Neural cell (in vitro differentiated cells): Measurements from ENCODE around the gene FHL3. TPM values are rescaled to one million over a fixed set of nuclear protein-coding genes. Genes with fewer than 3 reads are reported as not detected.
"Not testable (repeated sequence)": the region's sequence is repeated elsewhere in the genome, so short reads cannot be mapped to it uniquely, and the experiment has no call there.

ENCODE experiments used
- H2AFZ ChIP-seq: fragments of 200-600, 300-800 bp; sonication (generic), shearing (Covaris generic); 2 replicates; pipeline ENCODE4 v1.6.0; 2014; ENCODE audit warnings: low read depth, mild to moderate bottlenecking, antibody characterized with exemption, low read length, moderate library complexity
- H3F3A ChIP-seq: fragments of 200-600 bp; shearing (Covaris generic); 2 replicates; pipeline ENCODE4 v1.6.1; 2016; ENCODE audit warnings: mild to moderate bottlenecking, moderate library complexity, mixed read lengths, antibody characterized with exemption, low read length; ENCODE audit not compliant: insufficient read depth, poor library complexity, severe bottlenecking
- H3K27ac ChIP-seq: fragments of 200-600, 300-800 bp; sonication (generic), shearing (Covaris generic); 2 replicates; pipeline ENCODE4 v1.5.1; 2014; ENCODE audit warnings: mild to moderate bottlenecking, low read length, moderate library complexity
- H3K27me3 ChIP-seq: fragments of 300-800, 200-600 bp; sonication (generic), shearing (Covaris generic); 2 replicates; pipeline ENCODE4 v1.6.0; 2014; ENCODE audit warnings: mild to moderate bottlenecking, low read depth, low read length, moderate library complexity; ENCODE audit not compliant: insufficient read depth
- H3K36me3 ChIP-seq: fragments of 300-800, 200-600 bp; sonication (generic), shearing (Covaris generic); 2 replicates; pipeline ENCODE4 v1.5.1; 2014; ENCODE audit warnings: mild to moderate bottlenecking, antibody characterized with exemption, low read length, moderate library complexity; ENCODE audit not compliant: insufficient read depth
- H3K4me2 ChIP-seq: fragments of 300-800, 200-600 bp; sonication (generic), shearing (Covaris generic); 2 replicates; pipeline ENCODE4 v1.6.0; 2014; ENCODE audit warnings: mild to moderate bottlenecking, low read length
- H3K4me3 ChIP-seq: fragments of 300-800, 200-600 bp; sonication (generic), shearing (Covaris generic); 2 replicates; pipeline ENCODE4 v1.5.1; 2014; ENCODE audit warnings: mild to moderate bottlenecking, low read length, moderate library complexity
- H3K79me2 ChIP-seq: fragments of 200-600 bp; shearing (Covaris generic); replicated peaks from 2 replicates; pipeline ENCODE4 v1.6.0; 2014; ENCODE audit warnings: mild to moderate bottlenecking, low read length, moderate library complexity; ENCODE audit not compliant: insufficient read depth
- H3K9ac ChIP-seq: fragments of 300-800, 200-600 bp; sonication (generic), shearing (Covaris generic); 2 replicates; pipeline ENCODE4 v1.6.1; 2016; ENCODE audit warnings: mild to moderate bottlenecking, low read length, mixed read lengths
- H3K9me2 ChIP-seq: fragments of 200-600 bp; shearing (Covaris generic); 2 replicates; pipeline ENCODE4 v1.6.1; 2016; ENCODE audit warnings: mild to moderate bottlenecking, low read length, mixed read lengths; ENCODE audit not compliant: insufficient read depth
- H3K9me3 ChIP-seq: fragments of 200-600, 300-800 bp; sonication (generic), shearing (Covaris generic); 2 replicates; pipeline ENCODE4 v1.6.1; 2016; ENCODE audit warnings: mild to moderate bottlenecking, mixed run types, low read length, moderate library complexity, mixed read lengths
- H4K20me1 ChIP-seq: fragments of 200-600 bp; shearing (Covaris generic); 2 replicates; pipeline ENCODE4 v1.6.1; 2016; ENCODE audit warnings: mild to moderate bottlenecking, mixed run types; ENCODE audit not compliant: insufficient read depth
- CTCF ChIP-seq: fragments of 450-650 bp; IDR thresholded peaks from 2 replicates; pipeline ENCODE4 v1.5.1; 2014; ENCODE audit warnings: antibody characterized with exemption, mild to moderate bottlenecking, moderate library complexity; ENCODE audit not compliant: poor library complexity, severe bottlenecking
- EP300 ChIP-seq: fragments of 450-650 bp; conservative IDR thresholded peaks from 2 replicates; pipeline ENCODE4 v1.6.1; 2014; ENCODE audit warnings: antibody characterized with exemption, mild to moderate bottlenecking, moderate library complexity; ENCODE audit not compliant: poor library complexity, severe bottlenecking
- EZH2 ChIP-seq: fragments of 200-600, 300-800 bp; shearing (Covaris generic), sonication (generic); IDR thresholded peaks from 2 replicates; pipeline ENCODE4 v1.6.1; 2014; ENCODE audit warnings: antibody characterized with exemption, low read length, borderline replicate concordance, mild to moderate bottlenecking; ENCODE audit not compliant: insufficient read depth, poor library complexity, severe bottlenecking
- MXI1 ChIP-seq: fragments of 450-650 bp; conservative IDR thresholded peaks from 2 replicates; pipeline ENCODE4 v1.6.1; 2014; ENCODE audit warnings: antibody characterized with exemption, mild to moderate bottlenecking; ENCODE audit not compliant: poor library complexity, severe bottlenecking
- POLR2AphosphoS5 ChIP-seq: IDR thresholded peaks from 2 replicates; pipeline ENCODE4 v1.6.1; 2012
- RAD21 ChIP-seq: fragments of 450-650 bp; conservative IDR thresholded peaks from 2 replicates; pipeline ENCODE4 v1.6.1; 2014; ENCODE audit warnings: antibody characterized with exemption, mild to moderate bottlenecking, moderate library complexity
- REST ChIP-seq: IDR thresholded peaks from 2 replicates; pipeline ENCODE4 v1.6.1; 2012; ENCODE audit warnings: borderline replicate concordance
- SMC3 ChIP-seq: fragments of 450-650 bp; conservative IDR thresholded peaks from 2 replicates; pipeline ENCODE4 v1.6.1; 2014; ENCODE audit warnings: antibody characterized with exemption, mild to moderate bottlenecking, moderate library complexity; ENCODE audit not compliant: poor library complexity
- TAF1 ChIP-seq: IDR thresholded peaks from 2 replicates; pipeline ENCODE4 v1.6.1; 2012; ENCODE audit warnings: low read depth
- polyA plus RNA-seq: library from polyadenylated mRNA; depleted of rRNA; stranded (reverse); fragments of >200 nt; gene quantifications from 2 replicates; pipeline ENCODE4 v1.2.3, GENCODE V29; 2014

FHL3 gene
- polyA plus RNA-seq, 1 donor from 2014 or later = 3.5 TPM

- not testable (repeated sequence) for H3K36me3 ChIP-seq
Observed at GRCh38 chr1:37964106-37964505, 41.2 kb downstream of the FHL3 start.

GRCh38 chr1:37958690-37959089 lies 46.6 kb downstream of the FHL3 start:
- H3K9me3 ChIP-seq = no peaks in the 10 kb centered on the region
- H3K9ac ChIP-seq = no peak overlapping the region
- H3K27me3 ChIP-seq = no peaks in the 10 kb centered on the region
- peaks cover 6% of the 10 kb centered on the region for H3K36me3 ChIP-seq
- no peak overlapping the region for H2AFZ ChIP-seq
- H3K79me2 ChIP-seq = no peaks in the 10 kb centered on the region
- H3F3A ChIP-seq = no peaks in the 10 kb centered on the region
- no peaks in the 10 kb centered on the region for H3K9me2 ChIP-seq
- no peak for TF ChIP-seq RAD21
- TF ChIP-seq MXI1 = no peak
- no peak for TF ChIP-seq EZH2
- TF ChIP-seq TAF1 = no peak
- no peak for TF ChIP-seq SMC3
- no peak for TF ChIP-seq POLR2AphosphoS5
- no peak for TF ChIP-seq CTCF
- no peak for TF ChIP-seq REST
- TF ChIP-seq EP300 = no peak
- no peak overlapping the region for H3K4me2 ChIP-seq
- H3K27ac ChIP-seq = no peak overlapping the region
- no peak overlapping the region for H3K4me3 ChIP-seq
- H4K20me1 ChIP-seq = no peaks in the 10 kb centered on the region

More at GRCh38 chr1:37964106-37964505, 41.2 kb downstream of the FHL3 start:
- not testable (repeated sequence) for H3F3A ChIP-seq, H3K4me3 ChIP-seq, H2AFZ ChIP-seq, H3K9me3 ChIP-seq, H3K79me2 ChIP-seq, H3K9me2 ChIP-seq, H3K27ac ChIP-seq, H3K9ac ChIP-seq, H4K20me1 ChIP-seq, H3K4me2 ChIP-seq, H3K27me3 ChIP-seq

GRCh38 chr1:37955685-37956084 lies 49.6 kb downstream of the FHL3 start:
- Histone ChIP-seq H4K20me1 (no peaks in the 10 kb centered on the region), H3K9me3 (no peaks in the 10 kb centered on the region), H3K79me2 (no peaks in the 10 kb centered on the region), H3F3A (no peaks in the 10 kb centered on the region), H3K9me2 (no peaks in the 10 kb centered on the region), H3K4me2 (no peak overlapping the region), H3K9ac (no peak overlapping the region), H3K36me3 (peaks cover 6% of the 10 kb centered on the region), H3K27ac (no peak overlapping the region), H2AFZ (no peak overlapping the region), H3K4me3 (no peak overlapping the region), H3K27me3 (no peaks in the 10 kb centered on the region)
- TF ChIP-seq REST = no peak
